NCI-H2081 treated with DMSO at 0.1 percent for 48 hours (cell line): Measurements from ENCODE around the gene NAA16.
"Not testable (repeated sequence)": the region's sequence is repeated elsewhere in the genome, so short reads cannot be mapped to it uniquely, and the experiment has no call there.

Experiments
- DNase-seq: peaks from one replicate; lab custom pipeline; 2025; lab: John Stamatoyannopoulos, UW

Gene NAA16

GRCh38 chr13:41310963-41311405, at the start of gene NAA16:
TSS of gene NAA16 (plus strand) at chr13:41311267. CDS start at chr13:41311529, 262 bp downstream.
- peak; percentile 21 for DNase-seq

GRCh38 chr13:41263261-41263971, 47.7 kb upstream of the NAA16 start, which contains the start of gene MTRF1:
TSS of gene MTRF1 (minus strand) at chr13:41263576. CDS start at chr13:41260907, 2,669 bp downstream.
- DNase-seq = peak; percentile 11

- DNase-seq = no peak
Measured at GRCh38 chr13:41267106-41267505, 44.0 kb upstream of the NAA16 start.

- no peak for DNase-seq
Measured at GRCh38 chr13:41268764-41269163, 42.3 kb upstream of the NAA16 start.

GRCh38 chr13:41271456-41272285, 39.4 kb upstream of the NAA16 start:
- no peak for DNase-seq

- no peak for DNase-seq
Measured at GRCh38 chr13:41273831-41274441, 37.1 kb upstream of the NAA16 start.

- no peak for DNase-seq
Measured at GRCh38 chr13:41274881-41275280, 36.2 kb upstream of the NAA16 start.

- DNase-seq = no peak
Measured at GRCh38 chr13:41276824-41277223, 34.2 kb upstream of the NAA16 start.

GRCh38 chr13:41279156-41279555, 31.9 kb upstream of the NAA16 start:
- DNase-seq = not testable (repeated sequence)

- no peak for DNase-seq
Measured at GRCh38 chr13:41282129-41282571, 28.9 kb upstream of the NAA16 start.

GRCh38 chr13:41284512-41285288, 26.4 kb upstream of the NAA16 start:
- no peak for DNase-seq

GRCh38 chr13:41286370-41286769, 24.7 kb upstream of the NAA16 start:
- DNase-seq = no peak

- no peak for DNase-seq
Measured at GRCh38 chr13:41289463-41289881, 21.6 kb upstream of the NAA16 start.

- DNase-seq = no peak
Measured at GRCh38 chr13:41291246-41291645, 19.8 kb upstream of the NAA16 start.

- DNase-seq = no peak
Measured at GRCh38 chr13:41293272-41293671, 17.8 kb upstream of the NAA16 start.

GRCh38 chr13:41294914-41295313, 16.2 kb upstream of the NAA16 start:
- DNase-seq = no peak

- no peak for DNase-seq
Measured at GRCh38 chr13:41295973-41296372, 15.1 kb upstream of the NAA16 start.

- DNase-seq = no peak
Measured at GRCh38 chr13:41296879-41297646, 14.0 kb upstream of the NAA16 start.

GRCh38 chr13:41299316-41300094, 11.6 kb upstream of the NAA16 start:
- DNase-seq = no peak

GRCh38 chr13:41302743-41303142, 8.3 kb upstream of the NAA16 start:
- no peak for DNase-seq
